ENCODE results near the gene NUP93. TPM values are rescaled to one million over a fixed set of nuclear protein-coding genes. Genes with fewer than 3 reads are reported as not detected.

The NUP93 gene
- total and polyA plus RNA-seq, 2 of the 8 experiments (the other 6 are each of a cell fraction or from before 2014, with no cell fraction given) = 147 to 201 TPM

GRCh38 chr16:56684926-56685590 is 44.9 kb upstream of the NUP93 start:
- H2BK15ac ChIP-seq (ENCODE audit: low read length) = no peak overlapping the region
- peaks cover 10% of the 10 kb centered on the region for H3K23me2 ChIP-seq (ENCODE audit: low read depth, low read length)
- no peaks in the 10 kb centered on the region; the same call in 1 of the 2 replicates for H3K79me1 ChIP-seq (ENCODE audit: low read depth, low read length)
- H3K4me2 ChIP-seq (ENCODE audit: insufficient read depth in 1 of 2, low read depth in 2 of 2, low read length in 2 of 2) = no peak overlapping the region; a peak in 1 of 4 replicates
- no peak overlapping the region for H4K8ac ChIP-seq (ENCODE audit: extremely low read depth, insufficient read depth, low read length)
- H2BK12ac ChIP-seq (ENCODE audit: low read depth, low read length) = no peak overlapping the region
- H2BK20ac ChIP-seq (ENCODE audit: low read length) = no peak overlapping the region
- no peak for TF ChIP-seq RFX5 (IDR thresholded peaks at IDR 0.05; ENCODE audit: borderline replicate concordance, low read depth, low read length)
- H3K4me3 ChIP-seq (ENCODE audit: extremely low read depth in 1 of 4, insufficient read depth in 2 of 4, low read depth in 3 of 4, low read length in 4 of 4) = no peak overlapping the region
- H3K14ac ChIP-seq (ENCODE audit: insufficient read length) = no peak overlapping the region
- no peak overlapping the region for H4K5ac ChIP-seq (ENCODE audit: insufficient read length, low read depth, low read length)
- no peak overlapping the region for H3K27ac ChIP-seq (ENCODE audit: low read depth, low read length)
- DNase-seq (ENCODE audit: low read depth in 1 of 2, low spot score in 2 of 2) (no peak), FAIRE-seq (no peak)
- H3K36me3 ChIP-seq (ENCODE audit: control insufficient read depth in 2 of 4, insufficient read depth in 4 of 4, low read length in 3 of 4) = peaks cover 0 to 3% (median 0%) of the 10 kb centered on the region in 4 experiments; a peak in 1 of 8 replicates
- H3K9me3 ChIP-seq (ENCODE audit: insufficient read depth in 2 of 2, low read depth in 1 of 2, low read length in 1 of 2) = no peaks in the 10 kb centered on the region
- no peak overlapping the region for H3K9ac ChIP-seq (replicated peaks in 1 of 4; ENCODE audit: extremely low read depth in 1 of 4, low read depth in 3 of 4, low read length in 3 of 4)
- no peak overlapping the region for H2AK5ac ChIP-seq (ENCODE audit: low read depth, low read length)
- no peak overlapping the region for H3K56ac ChIP-seq (replicated peaks; ENCODE audit: insufficient read length, low read depth, low read length)
- no peak overlapping the region for H3K18ac ChIP-seq (ENCODE audit: extremely low read depth, low read length)
- WGBS, 2 experiments (ENCODE audit: extremely low coverage in 1 of 2, insufficient coverage in 1 of 2, insufficient read length in 1 of 2, insufficient replicate concordance in 2 of 2, low coverage in 1 of 2, low lambda C conversion rate in 2 of 2, missing lambda C conversion rate in 1 of 2) = 83% methylated on average over 4 of the region's 4 CpGs; no CpG with 5 or more reads in 1 of the 2 experiments
- H4K91ac ChIP-seq (replicated peaks; ENCODE audit: insufficient read length, low read length) = no peak overlapping the region
- peaks cover 0 to 19% (median 8%) of the 10 kb centered on the region in 4 experiments; a peak in 6 of 7 replicates for H3K4me1 ChIP-seq (replicated peaks in 1 of 4; ENCODE audit: control insufficient read depth in 3 of 4, insufficient read depth in 4 of 4, low read length in 3 of 4)
- CTCF ChIA-PET (ENCODE audit: partially characterized antibody) = interaction anchor here (0.6 to 4.5 kb wide), 4 partner anchors 11 to 184 kb away, joined by 3 to 37 read pairs (median 5); no protein-coding TSS in a partner anchor
- H4K20me1 ChIP-seq (replicated peaks in 1 of 2; ENCODE audit: control insufficient read depth in 1 of 2, insufficient read depth in 2 of 2, low read length in 2 of 2) = peaks cover 0 to 1% of the 10 kb centered on the region in 2 experiments
- H2AFZ ChIP-seq (ENCODE audit: low read length) = no peak overlapping the region
- no peak overlapping the region for H2BK5ac ChIP-seq (ENCODE audit: low read depth, low read length)
- no peak overlapping the region for H3K4ac ChIP-seq (replicated peaks; ENCODE audit: insufficient read length, low read depth, low read length)
- no peak overlapping the region for H3K23ac ChIP-seq (ENCODE audit: insufficient read length)
- peaks cover 0 to 34% (median 19%) of the 10 kb centered on the region in 4 experiments; a peak in 5 of 7 replicates for H3K27me3 ChIP-seq (replicated peaks in 1 of 4; ENCODE audit: control insufficient read depth in 3 of 4, extremely low read depth in 1 of 4, insufficient read depth in 3 of 4, low read length in 3 of 4)
- POLR2A ChIA-PET (ENCODE audit: partially characterized antibody) = interaction anchor here (1.1 to 12.9 kb wide), 9 partner anchors 9 to 262 kb away, joined by 3 to 205 read pairs (median 11); partner anchors contain the start of genes MT1A, MT1E, MT1G and MT1H
- no peaks in the 10 kb centered on the region for H3K79me2 ChIP-seq (ENCODE audit: control insufficient read depth in 1 of 2, insufficient read depth in 2 of 2, low read length in 2 of 2)
- H2BK120ac ChIP-seq (replicated peaks; ENCODE audit: low read depth, low read length) = no peak overlapping the region

Measured in H1 (cell line).